ENCODE measurements around the gene DAPK1.

DNA sequence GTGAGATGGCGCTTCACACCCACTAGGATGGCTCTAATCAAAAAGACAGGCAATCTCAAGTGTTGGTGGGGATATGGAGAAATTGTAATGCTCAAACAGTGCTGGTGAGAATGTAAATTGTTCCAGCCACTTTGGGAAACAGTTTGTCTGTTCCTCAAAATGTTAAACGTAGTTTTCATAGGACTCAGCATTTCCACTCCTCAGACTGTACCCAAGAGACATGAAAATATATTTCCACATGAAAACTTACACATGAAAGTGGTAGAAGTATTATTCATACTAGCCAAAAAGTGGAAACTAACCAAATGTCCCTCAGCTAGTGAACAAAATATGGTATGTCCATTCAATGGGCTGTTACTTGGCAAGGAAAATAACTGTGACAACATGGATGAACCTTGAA is 120.6 kb downstream of the DAPK1 start:
- TF ChIP-seq POLR2A (IDR thresholded peaks at IDR 0.05; ENCODE audit: low read length) (no peak), GATA1 (IDR thresholded peaks at IDR 0.05; ENCODE audit: low read depth, low read length) (no peak)

Data from erythroblast (primary cell).